Tibial nerve (tissue), 4 donors: ENCODE measurements around the gene PPP2R2C. TPM values are rescaled to one million over a fixed set of nuclear protein-coding genes. Genes with fewer than 3 reads are reported as not detected.

ENCODE experiments used
- DNase-seq, 2 donors: peaks; one replicate each; pipeline ENCODE4 v3.0.0-alpha.2; 2019; ENCODE audit warnings: low spot score in 2 of 2
- H3K27ac ChIP-seq, 4 donors: fragments of 200-600 bp; sonication (generic) in 3 of 4; one replicate each; pipeline ENCODE4 v1.5.1; 2017 to 2019; ENCODE audit warnings: mild to moderate bottlenecking in 1 of 4
- H3K27me3 ChIP-seq, 2 donors: fragments of 200-600 bp; sonication (generic) in 1 of 2; one replicate each; pipeline versions ENCODE4 v1.5.1 to v1.6.0; 2017 to 2019
- H3K36me3 ChIP-seq, 3 donors: fragments of 200-600 bp; sonication (generic); one replicate each; pipeline ENCODE4 v1.5.1; 2018 to 2019
- H3K4me1 ChIP-seq, 4 donors: fragments of 200-600 bp; sonication (generic) in 3 of 4; one replicate each; pipeline ENCODE4 v1.5.1; 2017 to 2019
- H3K4me3 ChIP-seq, 4 donors: fragments of 200-600 bp; sonication (generic) in 3 of 4; one replicate each; pipeline ENCODE4 v1.5.1; 2017 to 2019; ENCODE audit warnings: mild to moderate bottlenecking in 1 of 4, moderate library complexity in 1 of 4
- H3K9me3 ChIP-seq, 4 donors: fragments of 200-600 bp; sonication (generic) in 3 of 4; one replicate each; pipeline ENCODE4 v1.5.1; 2017 to 2019
- EP300 ChIP-seq, 2 donors: sonication (generic); formaldehyde crosslinking; IDR thresholded peaks; one replicate each; pipeline ENCODE4 v1.6.1; 2017; ENCODE audit warnings: antibody characterized with exemption in 2 of 2, mild to moderate bottlenecking in 1 of 2
- POLR2A ChIP-seq, 2 donors: fragments of 450-650 bp; IDR thresholded peaks; one replicate each; pipeline ENCODE4 v1.6.1; 2017; ENCODE audit warnings: antibody characterized with exemption in 2 of 2, mild to moderate bottlenecking in 2 of 2, moderate library complexity in 2 of 2
- WGBS, 2 donors: methylation state at CpG; one replicate each; pipeline ENCODE4 v1.1.5; 2018; 5-methylcytosine and 5-hydroxymethylcytosine counted together
- total RNA-seq, 4 donors: library from RNA; depleted of rRNA; stranded (reverse); fragments of >200 nt; gene quantifications; one replicate each; pipeline ENCODE4 v1.1.0, GENCODE V29; 2016
- TF ChIP-seq, protein P1 (sequence below), 5 experiments: fragments of 200-600 bp in 3 of 5; fragments of 450-650 bp in 2 of 5; sonication (generic) in 3 of 5; IDR thresholded peaks; one replicate each; pipeline ENCODE4 v1.5.1; 2016 to 2019; ENCODE audit warnings: antibody characterized with exemption in 5 of 5, mild to moderate bottlenecking in 3 of 5, moderate library complexity in 2 of 5

Gene PPP2R2C
- total RNA-seq, 4 donors from 2014 or later: under 0.01 to 0.66 (median 0.42) TPM; not detected in 1

- Histone ChIP-seq H3K27ac (no peak overlapping the region), H3K36me3 (no peaks in the 10 kb centered on the region), H3K27me3 (no peaks in the 10 kb centered on the region), H3K9me3 (no peaks in the 10 kb centered on the region), H3K4me3 (no peak overlapping the region), H3K4me1 (no peaks in the 10 kb centered on the region)
- DNase-seq: no peak
- TF ChIP-seq POLR2A (IDR thresholded peaks at IDR 0.05) (no peak), EP300 (IDR thresholded peaks at IDR 0.05) (no peak)
- TF ChIP-seq, protein P1, sequence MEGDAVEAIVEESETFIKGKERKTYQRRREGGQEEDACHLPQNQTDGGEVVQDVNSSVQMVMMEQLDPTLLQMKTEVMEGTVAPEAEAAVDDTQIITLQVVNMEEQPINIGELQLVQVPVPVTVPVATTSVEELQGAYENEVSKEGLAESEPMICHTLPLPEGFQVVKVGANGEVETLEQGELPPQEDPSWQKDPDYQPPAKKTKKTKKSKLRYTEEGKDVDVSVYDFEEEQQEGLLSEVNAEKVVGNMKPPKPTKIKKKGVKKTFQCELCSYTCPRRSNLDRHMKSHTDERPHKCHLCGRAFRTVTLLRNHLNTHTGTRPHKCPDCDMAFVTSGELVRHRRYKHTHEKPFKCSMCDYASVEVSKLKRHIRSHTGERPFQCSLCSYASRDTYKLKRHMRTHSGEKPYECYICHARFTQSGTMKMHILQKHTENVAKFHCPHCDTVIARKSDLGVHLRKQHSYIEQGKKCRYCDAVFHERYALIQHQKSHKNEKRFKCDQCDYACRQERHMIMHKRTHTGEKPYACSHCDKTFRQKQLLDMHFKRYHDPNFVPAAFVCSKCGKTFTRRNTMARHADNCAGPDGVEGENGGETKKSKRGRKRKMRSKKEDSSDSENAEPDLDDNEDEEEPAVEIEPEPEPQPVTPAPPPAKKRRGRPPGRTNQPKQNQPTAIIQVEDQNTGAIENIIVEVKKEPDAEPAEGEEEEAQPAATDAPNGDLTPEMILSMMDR (IDR thresholded peaks at IDR 0.05): no peak
- 55 to 69% methylated on average over 6 of the region's 6 CpGs for WGBS, 2 donors
These were observed 57.8 kb downstream of the PPP2R2C start for GRCh38 chr4:6414578-6414977.

DNA sequence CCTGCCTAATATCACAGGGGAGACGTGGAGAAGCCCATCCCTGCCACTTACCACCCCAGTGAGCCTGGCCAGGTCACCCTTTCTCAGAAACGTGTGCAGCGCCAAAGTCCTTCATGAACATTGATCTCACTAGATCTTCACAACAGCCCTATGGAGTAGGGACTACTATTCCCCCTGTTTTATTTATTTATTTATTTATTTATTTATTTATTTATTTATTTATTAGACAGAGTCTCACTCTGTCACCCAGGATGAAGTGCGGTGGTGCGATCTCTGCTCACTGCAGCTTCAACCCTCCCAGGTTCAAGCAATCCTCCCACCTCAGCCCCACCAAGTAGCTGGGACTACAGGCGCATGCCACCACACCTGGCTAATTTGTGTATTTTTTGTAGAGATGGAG is 61.8 kb downstream of the PPP2R2C start:
- H3K27me3 ChIP-seq: peaks cover 0 to 7% of the 10 kb centered on the region in 2 donors
- TF ChIP-seq POLR2A (IDR thresholded peaks at IDR 0.05) (no peak), EP300 (IDR thresholded peaks at IDR 0.05) (no peak)
- TF ChIP-seq, protein P1 (IDR thresholded peaks at IDR 0.05): no peak
- H3K4me3 ChIP-seq: no peak overlapping the region
- no peaks in the 10 kb centered on the region for H3K36me3 ChIP-seq
- 88 to 90% methylated on average over 6 of the region's 6 CpGs for WGBS, 2 donors
- DNase-seq: no peak
- no peak overlapping the region for H3K27ac ChIP-seq
- no peaks in the 10 kb centered on the region for H3K4me1 ChIP-seq
- no peaks in the 10 kb centered on the region for H3K9me3 ChIP-seq

DNA sequence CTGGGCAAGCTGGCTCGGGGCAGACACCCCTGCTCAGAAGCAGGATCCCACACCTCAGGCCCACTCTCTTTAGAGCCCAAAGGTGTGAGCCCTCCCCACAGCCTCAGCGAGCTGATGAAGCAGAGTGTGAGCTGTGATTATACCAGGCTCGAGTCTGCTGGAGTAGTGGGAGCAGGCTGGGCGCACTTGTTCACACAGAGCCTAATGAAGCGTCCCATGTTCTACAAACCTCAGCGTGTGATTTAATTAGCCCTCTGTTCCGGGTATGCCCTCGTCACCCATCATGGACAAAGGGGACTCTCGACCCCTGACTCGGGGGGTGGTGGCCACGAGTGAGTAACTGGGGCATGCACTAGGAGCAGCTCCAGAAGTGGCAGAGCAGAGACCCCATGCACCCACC is 62.3 kb downstream of the PPP2R2C start:
- no peaks in the 10 kb centered on the region for H3K36me3 ChIP-seq
- H3K27me3 ChIP-seq: peaks cover 0 to 13% of the 10 kb centered on the region in 2 donors
- H3K4me1 ChIP-seq: no peaks in the 10 kb centered on the region
- H3K4me3 ChIP-seq: no peak overlapping the region
- TF ChIP-seq, protein P1 (IDR thresholded peaks at IDR 0.05): no peak
- TF ChIP-seq POLR2A (IDR thresholded peaks at IDR 0.05): no peak
- no peaks in the 10 kb centered on the region for H3K9me3 ChIP-seq
- 41 to 43% methylated on average over 10 to 11 of the region's 11 CpGs for WGBS, 2 donors
- DNase-seq: no peak
- H3K27ac ChIP-seq: no peak overlapping the region

DNA sequence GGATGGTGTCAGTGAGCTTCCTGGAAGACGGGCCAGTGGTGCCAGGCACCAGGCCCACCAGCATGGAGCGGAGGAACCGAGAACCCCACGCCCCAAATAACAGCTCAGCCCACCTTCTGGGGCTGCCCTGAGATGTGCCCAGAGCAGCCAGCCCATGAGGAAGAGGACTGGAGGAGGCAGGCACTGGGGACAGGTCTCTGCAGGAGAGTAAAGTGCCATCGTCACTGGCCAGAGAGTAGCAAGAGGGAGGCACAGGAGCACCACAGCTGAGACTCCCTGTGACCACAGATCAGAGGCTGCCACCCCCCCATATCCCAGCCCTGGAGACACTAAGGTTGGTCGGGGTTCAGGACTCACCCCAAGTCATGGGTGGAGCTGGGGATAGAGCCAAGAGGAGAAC is 63.0 kb downstream of the PPP2R2C start:
- Histone ChIP-seq H3K4me3 (no peak overlapping the region), H3K36me3 (no peaks in the 10 kb centered on the region), H3K4me1 (no peaks in the 10 kb centered on the region), H3K9me3 (no peaks in the 10 kb centered on the region), H3K27me3 (peaks cover 0 to 20% of the 10 kb centered on the region in 2 donors), H3K27ac (no peak overlapping the region)
- no peak for DNase-seq
- TF ChIP-seq EP300 (IDR thresholded peaks at IDR 0.05): no peak
- TF ChIP-seq, protein P1 (IDR thresholded peaks at IDR 0.05): no peak
- TF ChIP-seq POLR2A (IDR thresholded peaks at IDR 0.05): no peak
- WGBS, 2 donors: 77 to 83% methylated on average over 6 of the region's 6 CpGs

DNA sequence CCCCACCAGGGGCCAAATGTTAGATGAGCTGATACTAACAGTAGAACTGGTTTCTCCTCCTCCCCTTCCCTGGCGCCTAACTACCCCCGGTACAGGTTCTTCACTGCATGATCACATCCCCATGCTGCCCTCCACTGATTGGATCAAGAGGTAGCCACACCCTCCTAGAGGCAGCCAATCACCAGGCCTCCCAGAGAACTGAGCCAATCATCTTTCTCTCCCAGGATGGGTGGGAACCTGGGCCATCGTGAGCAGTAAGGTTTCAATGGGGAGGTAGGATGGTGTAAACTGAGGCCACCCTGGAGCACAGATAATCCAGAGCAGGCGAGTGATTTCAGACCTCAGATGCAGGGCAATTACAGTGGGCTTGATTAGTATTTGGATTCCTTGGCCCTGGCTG is 64.2 kb downstream of the PPP2R2C start:
- TF ChIP-seq EP300 (IDR thresholded peaks at IDR 0.05): no peak
- TF ChIP-seq, protein P1 (IDR thresholded peaks at IDR 0.05): no peak
- no peak for TF ChIP-seq POLR2A (IDR thresholded peaks at IDR 0.05)
- DNase-seq: no peak
- Histone ChIP-seq H3K36me3 (no peaks in the 10 kb centered on the region), H3K4me1 (peaks cover 0 to 2% (median 0%) of the 10 kb centered on the region in 4 donors), H3K4me3 (no peak overlapping the region), H3K27ac (no peak overlapping the region), H3K27me3 (peaks cover 0 to 31% of the 10 kb centered on the region in 2 donors), H3K9me3 (peaks cover 0 to 1% (median 0%) of the 10 kb centered on the region in 4 donors)
- 49 to 67% methylated on average over 4 of the region's 4 CpGs for WGBS, 2 donors
